GM18519 (cell line): ENCODE results near the gene POLE.

Experiments
- ATAC-seq: cut with Tn5 transposase; IDR thresholded peaks from one replicate; pipeline ENCODE4 v1.9.1; 2021; ENCODE audit warnings: mild to moderate bottlenecking, moderate library complexity; ENCODE audit not compliant: unreplicated experiment, low FRiP score

Gene POLE

GRCh38 chr12:132657004-132657727 lies 30.0 kb downstream of the POLE start:
- ATAC-seq = no peak

GRCh38 chr12:132653567-132654290 lies 33.4 kb downstream of the POLE start:
- ATAC-seq = no peak

- no peak for ATAC-seq
Measured at GRCh38 chr12:132651444-132652100, 35.6 kb downstream of the POLE start.

GRCh38 chr12:132649226-132649945 lies 37.8 kb downstream of the POLE start:
- ATAC-seq = no peak

GRCh38 chr12:132648616-132649225 lies 38.4 kb downstream of the POLE start:
- ATAC-seq = no peak

- no peak for ATAC-seq
Measured at GRCh38 chr12:132647858-132648257, 39.3 kb downstream of the POLE start.

- no peak for ATAC-seq
Measured at GRCh38 chr12:132646850-132647249, 40.3 kb downstream of the POLE start.

GRCh38 chr12:132642846-132643835 lies 44.0 kb downstream of the POLE start:
- ATAC-seq = no peak

GRCh38 chr12:132641811-132642650 lies 45.1 kb downstream of the POLE start:
- ATAC-seq = no peak

GRCh38 chr12:132640936-132641335 lies 46.2 kb downstream of the POLE start:
- ATAC-seq = no peak

- no peak for ATAC-seq
Measured at GRCh38 chr12:132639956-132640520, 47.1 kb downstream of the POLE start.

- ATAC-seq = no peak
Measured at GRCh38 chr12:132638541-132639408, 48.4 kb downstream of the POLE start.

- no peak for ATAC-seq
Measured at GRCh38 chr12:132637811-132638210, 49.3 kb downstream of the POLE start.

- ATAC-seq = no peak
Measured at GRCh38 chr12:132635076-132635955, 51.8 kb downstream of the POLE start.

- no peak for ATAC-seq
Measured at GRCh38 chr12:132634411-132634990, 52.6 kb downstream of the POLE start.

GRCh38 chr12:132633901-132634300 lies 53.2 kb downstream of the POLE start:
- ATAC-seq = no peak
